LNCaP clone FGC (cell line): ENCODE data around the gene NUAK1.

Experiments used
- DNase-seq: peaks from one replicate; pipeline ENCODE4 v3.0.0-alpha.2; 2011; ENCODE audit warnings: low read depth
- H3K4me3 ChIP-seq: 2 replicates; pipeline ENCODE4 v1.5.1; 2011; ENCODE audit warnings: mild to moderate bottlenecking, low read depth, low read length, control low read depth
- CTCF ChIP-seq: IDR thresholded peaks from 2 replicates; pipeline ENCODE4 v1.5.1; 2012; ENCODE audit warnings: mild to moderate bottlenecking; ENCODE audit not compliant: control insufficient read depth, insufficient read depth; ENCODE audit errors: extremely low read depth

NUAK1 gene

GRCh38 chr12:106013941-106014340 lies 124.8 kb downstream of the NUAK1 start:
- DNase-seq, result no peak
- no peak for TF ChIP-seq CTCF
- H3K4me3 ChIP-seq, result no peak overlapping the region
